Posterior cingulate gyrus (tissue), 11 donors: ENCODE data around the gene GTSE1.

Source experiments
- DNase-seq, 10 donors: peaks; one replicate each; pipeline versions ENCODE4 v3.0.0 to v3.0.0-alpha.2; 2020 to 2021; ENCODE audit warnings: mixed read lengths in 3 of 10
- intact Hi-C: fragments of 100-400 bp; cut with DNase I; formaldehyde crosslinking; loops from one replicate; pipeline ENCODE4 v1.15.1; 2023

Gene GTSE1

DNA sequence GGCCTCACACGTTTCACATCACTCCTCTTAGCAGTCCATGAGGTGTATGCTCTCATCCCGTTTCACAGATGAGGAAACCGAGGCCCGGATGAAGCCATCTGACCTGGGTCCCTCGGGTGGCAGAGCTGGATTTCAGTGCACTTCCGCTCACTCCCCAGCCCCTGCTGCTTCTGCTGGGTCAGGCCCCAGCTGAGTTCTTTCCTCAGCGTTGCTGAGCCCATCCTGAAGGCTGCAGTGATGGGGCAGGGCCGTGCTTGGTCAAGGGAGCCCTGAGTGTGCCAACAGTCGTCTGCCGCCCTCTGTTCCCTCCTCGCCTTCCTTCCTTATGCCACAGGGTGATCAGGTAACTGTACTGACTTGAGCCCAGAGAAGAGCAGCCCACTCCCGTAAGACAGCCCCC lies 51.0 kb downstream of the GTSE1 start:
- intact Hi-C loops: no loop called here
- DNase-seq: peak in 2 of 10 donors; percentile 48 to 51

DNA sequence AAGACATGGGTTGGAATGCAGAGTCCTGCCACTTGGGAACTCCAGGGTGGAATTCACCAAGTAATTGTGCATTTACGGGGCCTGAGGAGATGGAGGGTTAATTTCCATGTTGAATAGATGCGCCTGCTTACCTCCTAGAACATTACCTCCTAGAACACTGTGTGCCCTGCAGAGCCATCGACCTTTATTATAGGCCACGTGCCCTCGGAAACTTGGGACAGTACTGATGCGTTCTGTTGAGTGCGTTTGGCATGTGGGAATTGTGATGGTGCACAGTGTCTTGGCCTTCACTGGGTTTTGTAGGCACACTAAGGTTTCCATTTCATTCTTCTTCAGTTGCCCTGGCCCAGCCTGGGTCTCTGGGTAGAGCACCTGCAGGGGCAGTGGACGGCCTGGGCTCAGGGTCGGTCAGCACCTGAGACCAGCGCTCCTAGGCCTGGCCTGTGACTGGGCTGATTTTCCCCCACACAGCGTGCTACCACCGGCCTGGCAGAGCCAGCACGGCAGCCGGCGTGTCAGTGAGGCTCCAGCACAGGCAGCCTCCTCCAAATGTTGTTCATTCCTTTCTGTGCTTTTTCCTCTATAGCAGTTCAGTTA lies 51.5 kb downstream of the GTSE1 start:
- intact Hi-C loops: no loop called here
- peak in 3 of 10 donors; percentile 39 to 67 (median 54) for DNase-seq

DNA sequence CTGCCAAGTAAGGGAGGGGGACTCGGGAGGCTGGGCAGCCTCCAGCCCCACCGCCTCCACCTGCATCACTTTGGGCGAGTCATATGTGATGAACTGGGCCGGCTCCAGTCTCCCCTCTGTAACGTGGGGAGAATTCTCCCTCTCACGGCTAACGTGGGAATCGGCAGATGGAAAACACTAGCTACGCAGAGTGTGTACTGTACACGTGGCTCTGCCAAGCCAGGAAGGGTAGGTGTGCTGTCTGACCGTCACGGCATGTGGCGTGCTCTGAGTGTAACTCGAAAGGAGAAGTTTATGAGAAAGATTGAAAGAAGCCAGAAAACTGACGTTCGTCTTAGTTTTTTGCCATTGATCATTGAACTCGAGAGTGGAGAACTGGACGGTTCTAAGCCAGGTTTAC lies 52.6 kb downstream of the GTSE1 start:
- peak in 3 of 10 donors; percentile 61 to 83 (median 81) for DNase-seq
- intact Hi-C loops: no loop called here

DNA sequence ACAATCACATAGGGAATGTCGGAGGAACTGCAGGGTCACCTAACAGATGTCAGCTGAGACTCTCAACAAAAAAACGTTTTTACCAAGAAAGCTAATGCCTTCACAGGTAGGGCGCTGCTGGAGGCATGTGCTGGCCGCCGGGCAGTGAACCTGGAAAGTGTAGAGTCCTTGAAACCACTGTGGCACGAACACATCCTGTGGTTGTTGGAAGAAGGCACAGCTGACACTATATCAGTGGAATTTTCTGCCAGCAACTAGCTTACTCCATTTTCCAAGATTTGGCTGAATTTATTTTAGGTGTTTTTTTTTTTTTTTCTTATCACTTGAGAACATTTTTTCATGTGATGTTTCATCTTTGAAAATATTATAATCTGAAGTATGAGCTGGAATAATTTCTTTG lies 53.0 kb downstream of the GTSE1 start:
- intact Hi-C loops: no loop called here
- peak in 2 of 10 donors; percentile 28 to 52 for DNase-seq

DNA sequence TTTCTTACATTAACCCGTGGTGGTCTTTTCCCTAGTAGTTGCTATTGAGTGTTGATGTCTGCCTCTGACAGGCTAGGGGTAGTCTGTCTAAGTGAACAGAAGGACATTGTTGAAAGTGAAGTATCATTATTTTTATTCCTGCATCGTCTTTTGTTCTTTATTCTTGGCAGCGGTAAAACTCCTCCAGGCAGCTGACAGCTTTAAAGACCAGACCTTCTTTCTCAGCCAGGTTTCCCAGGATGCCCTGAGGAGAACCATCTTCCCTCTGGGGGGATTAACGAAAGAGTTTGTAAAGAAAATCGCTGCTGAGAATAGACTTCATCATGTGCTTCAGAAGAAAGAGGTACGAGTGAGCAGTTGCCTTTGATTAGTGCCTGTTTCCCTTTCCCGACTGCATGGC lies 53.5 kb downstream of the GTSE1 start:
- intact Hi-C loops: no loop called here
- DNase-seq: no peak

DNA sequence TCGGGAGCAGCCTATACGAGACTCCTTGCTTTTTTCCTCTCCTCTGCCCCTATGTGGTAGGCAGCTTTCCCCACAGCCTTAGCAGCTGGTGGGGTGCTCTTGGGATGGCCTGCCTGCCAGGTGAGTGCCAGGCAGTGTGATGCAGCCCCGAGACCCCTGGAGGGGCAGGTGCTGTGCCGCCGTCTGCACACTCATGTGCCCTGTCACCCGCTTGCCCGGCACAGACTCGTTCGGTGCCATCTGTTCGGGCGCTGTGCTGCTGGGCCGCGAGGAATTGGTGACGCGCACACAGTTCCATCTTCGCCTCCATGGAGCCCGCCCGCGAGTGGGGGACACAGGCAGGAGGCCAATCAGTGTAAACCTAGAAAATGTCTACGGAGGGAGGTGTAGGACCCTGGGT lies 54.0 kb downstream of the GTSE1 start:
- intact Hi-C loops: no loop called here
- DNase-seq: peak in 3 of 10 donors; percentile 75 to 85 (median 76)

DNA sequence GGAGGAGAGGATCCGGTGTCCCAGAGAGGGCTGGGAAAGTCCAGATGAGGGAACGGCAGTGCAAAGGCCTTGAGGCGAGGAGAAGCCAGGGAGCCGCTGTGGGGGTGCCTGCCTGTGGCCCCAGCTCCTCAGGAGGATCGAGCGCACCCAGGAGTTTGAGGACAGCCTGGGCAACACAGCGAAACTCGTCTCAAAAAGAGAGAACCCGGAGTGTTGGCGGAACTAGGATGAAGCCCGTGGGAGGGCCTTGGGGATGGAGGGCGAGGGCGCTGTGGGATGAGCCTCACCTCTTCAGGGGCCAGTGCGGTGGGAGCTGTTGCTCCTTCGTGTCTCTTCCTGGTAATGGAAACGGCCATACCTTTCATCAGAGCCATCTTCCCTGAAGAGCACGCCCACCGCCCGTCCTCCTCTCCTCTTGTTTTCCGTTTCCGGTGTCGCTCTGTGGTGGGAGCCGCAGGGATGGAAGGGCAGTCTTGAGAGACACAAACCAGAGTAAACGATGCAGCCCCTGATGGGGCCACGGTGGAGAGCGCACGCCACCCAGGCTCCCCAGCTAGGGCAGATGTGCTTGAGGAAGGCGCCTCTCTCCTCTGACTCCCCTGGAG lies 54.6 kb downstream of the GTSE1 start:
- peak in 3 of 10 donors; percentile 57 to 69 (median 57) for DNase-seq
- intact Hi-C loops: no loop called here

DNA sequence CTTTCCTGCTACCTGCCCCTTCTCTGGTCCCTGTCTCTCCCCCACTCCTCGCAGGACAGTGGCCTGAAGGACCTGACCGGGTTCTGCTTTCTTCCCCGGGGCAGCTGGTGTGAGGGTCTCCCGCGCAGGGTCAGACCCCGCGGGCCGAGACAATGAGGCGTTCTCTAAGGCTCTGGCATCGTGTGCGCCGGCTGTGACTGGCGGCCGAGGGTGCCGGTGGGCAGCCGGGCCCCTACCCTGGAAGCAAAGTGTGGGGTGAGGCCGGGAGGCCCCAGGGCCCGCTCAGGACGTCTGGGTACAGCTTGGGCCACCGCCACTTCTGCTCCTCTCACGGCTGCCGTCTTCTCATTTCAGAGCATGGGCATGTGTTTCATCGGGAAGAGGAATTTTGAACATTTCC lies 55.1 kb downstream of the GTSE1 start:
- peak in 3 of 10 donors; percentile 51 to 77 (median 59) for DNase-seq
- intact Hi-C loops: no loop called here

DNA sequence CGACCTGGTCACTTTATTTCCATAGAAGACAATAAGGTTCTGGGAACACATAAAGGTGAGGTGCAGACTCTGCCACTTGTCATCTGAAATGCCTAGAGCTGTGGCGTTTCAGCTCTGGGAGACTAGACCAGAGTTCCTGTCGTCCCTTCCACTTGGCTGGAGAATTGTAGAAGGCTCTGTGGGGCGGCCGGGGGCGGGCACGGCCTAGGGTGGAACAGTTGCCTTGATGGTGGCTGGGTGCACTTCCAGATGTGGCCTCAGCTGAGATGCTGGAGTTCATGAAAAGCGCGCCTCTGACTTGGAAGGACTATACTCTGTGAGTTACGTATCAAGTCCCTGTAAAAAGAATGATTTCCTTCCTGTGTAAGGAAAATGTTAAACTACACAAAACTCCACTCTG lies 55.6 kb downstream of the GTSE1 start:
- intact Hi-C loops: no loop called here
- DNase-seq: peak in 1 of 10 donors; percentile 42

DNA sequence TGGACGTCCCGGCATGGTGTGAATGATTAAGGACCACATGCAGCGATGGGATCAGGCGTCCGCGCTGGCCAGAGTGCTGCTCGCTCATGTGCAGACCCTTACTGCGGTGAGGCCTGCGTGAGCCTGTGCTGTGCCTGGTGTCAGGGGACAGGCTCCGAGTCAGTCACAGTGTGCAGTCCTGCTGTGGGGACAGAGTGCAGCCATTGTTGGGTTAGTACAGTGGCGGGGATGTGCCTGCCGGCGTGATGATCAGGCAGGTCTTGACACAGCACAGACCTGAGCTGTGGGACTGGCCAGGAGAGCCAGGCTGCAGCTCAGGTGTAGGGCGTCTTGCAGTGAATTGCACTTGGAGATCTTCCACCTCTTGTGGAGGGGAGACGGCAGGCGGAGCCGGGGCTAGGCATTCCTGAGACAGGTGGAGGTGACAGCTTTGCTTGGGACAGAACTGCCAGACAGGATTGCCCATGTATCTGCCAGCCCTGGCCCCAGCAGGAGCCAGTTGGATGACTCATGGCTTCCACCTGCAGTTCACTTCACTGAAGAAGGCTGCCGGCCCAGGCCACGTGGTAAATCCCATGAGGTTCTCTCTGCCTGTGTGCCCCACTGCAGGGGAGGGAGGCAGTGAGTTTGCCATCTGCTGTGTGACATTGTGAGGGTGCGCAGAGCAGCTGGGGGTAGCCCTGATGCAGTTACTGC lies 56.2 kb downstream of the GTSE1 start:
- DNase-seq: peak in 9 of 10 donors; percentile 26 to 97 (median 80)
- intact Hi-C loops: no loop called here

DNA sequence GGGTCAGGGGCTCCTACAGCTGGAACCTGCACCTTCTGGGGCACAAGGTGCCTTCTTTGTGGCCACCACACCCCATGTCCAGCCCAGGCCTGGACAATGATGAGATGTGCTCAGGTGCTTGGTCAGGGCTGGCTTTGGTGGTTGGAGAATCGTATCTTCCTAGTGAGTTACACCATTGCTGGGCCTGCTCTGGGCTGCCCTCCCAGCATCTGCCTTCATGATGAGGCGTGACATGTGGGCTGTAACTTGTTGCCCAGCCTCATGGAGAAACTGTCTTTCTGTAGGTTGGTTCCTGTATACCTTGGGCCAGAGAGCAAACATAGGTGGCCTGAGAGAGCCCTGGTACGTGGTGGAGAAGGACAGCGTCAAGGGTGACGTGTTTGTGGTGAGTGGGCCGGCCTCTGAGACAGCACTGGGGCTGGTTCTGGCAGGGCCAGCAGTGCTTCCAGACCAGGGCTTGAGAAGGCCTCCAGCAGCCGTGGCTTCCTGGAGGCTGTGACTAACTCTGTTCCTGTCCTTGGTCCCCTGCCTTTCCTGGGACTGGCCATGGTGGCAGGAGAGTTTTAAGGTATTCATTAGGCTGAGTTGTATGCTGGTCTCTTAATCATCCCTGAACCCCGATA lies 56.9 kb downstream of the GTSE1 start:
- DNase-seq: peak in 2 of 10 donors; percentile 36 to 68
- intact Hi-C loops: no loop called here

DNA sequence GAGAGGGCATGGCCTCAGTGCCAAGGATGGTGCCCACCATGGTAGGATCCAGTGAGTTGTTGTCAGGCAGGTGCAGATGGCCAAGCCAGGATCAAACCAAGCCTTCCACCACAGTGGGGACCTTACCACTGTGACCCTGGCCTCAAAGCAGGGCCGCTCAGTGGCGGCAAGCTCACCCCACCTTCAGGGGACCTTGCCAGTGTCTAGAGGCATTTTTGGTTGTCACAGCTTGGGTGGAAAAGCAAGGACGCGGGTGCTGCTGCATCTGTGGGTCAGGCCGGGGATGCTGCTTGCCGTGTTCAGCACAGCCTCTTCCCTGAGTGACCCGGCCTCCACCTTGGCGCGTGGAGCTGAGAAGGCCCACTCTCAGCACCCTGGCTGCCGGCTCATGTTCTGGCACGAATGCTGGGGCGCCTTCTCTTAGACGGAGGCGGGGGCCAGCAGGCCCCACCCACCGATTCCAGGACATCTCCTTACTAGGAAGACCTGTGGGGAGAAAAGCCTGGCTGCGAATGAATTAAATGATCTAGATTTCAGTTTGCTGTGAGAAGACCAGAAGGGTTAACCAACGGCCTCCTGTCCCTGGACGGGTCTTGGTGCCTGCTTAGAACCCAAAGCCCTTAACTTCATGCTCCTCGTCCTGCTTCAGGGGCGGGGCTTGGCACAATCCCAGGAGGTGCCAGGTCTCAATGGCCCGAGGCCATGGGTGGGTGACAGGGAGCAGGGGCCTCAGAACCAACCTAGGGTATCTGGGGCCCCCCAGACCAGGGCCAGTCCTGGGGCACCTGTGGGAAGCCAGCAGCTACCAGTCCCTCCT lies 57.7 kb downstream of the GTSE1 start:
- peak in 3 of 10 donors; percentile 55 to 78 (median 77) for DNase-seq
- intact Hi-C loops: no loop called here

DNA sequence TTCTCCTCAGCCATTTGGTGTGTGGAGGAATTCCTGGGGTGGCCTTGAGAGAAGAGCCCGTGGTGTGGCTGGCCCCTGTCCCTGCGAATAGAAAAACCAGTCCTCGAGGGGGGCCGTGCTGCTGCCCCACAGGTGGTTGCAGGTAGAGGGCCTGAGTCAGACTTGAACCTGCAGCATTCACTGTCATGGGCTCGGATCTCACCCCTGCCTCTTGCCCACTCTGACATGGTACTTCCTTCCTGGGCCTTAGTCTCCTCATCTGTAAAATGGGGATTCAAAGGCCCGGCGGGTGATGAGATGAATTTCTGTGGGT lies 58.3 kb downstream of the GTSE1 start:
- intact Hi-C loops: loop anchor here (1.0 kb wide), 1 partner anchor 187 kb away; no protein-coding TSS in a partner anchor
- no peak for DNase-seq

DNA sequence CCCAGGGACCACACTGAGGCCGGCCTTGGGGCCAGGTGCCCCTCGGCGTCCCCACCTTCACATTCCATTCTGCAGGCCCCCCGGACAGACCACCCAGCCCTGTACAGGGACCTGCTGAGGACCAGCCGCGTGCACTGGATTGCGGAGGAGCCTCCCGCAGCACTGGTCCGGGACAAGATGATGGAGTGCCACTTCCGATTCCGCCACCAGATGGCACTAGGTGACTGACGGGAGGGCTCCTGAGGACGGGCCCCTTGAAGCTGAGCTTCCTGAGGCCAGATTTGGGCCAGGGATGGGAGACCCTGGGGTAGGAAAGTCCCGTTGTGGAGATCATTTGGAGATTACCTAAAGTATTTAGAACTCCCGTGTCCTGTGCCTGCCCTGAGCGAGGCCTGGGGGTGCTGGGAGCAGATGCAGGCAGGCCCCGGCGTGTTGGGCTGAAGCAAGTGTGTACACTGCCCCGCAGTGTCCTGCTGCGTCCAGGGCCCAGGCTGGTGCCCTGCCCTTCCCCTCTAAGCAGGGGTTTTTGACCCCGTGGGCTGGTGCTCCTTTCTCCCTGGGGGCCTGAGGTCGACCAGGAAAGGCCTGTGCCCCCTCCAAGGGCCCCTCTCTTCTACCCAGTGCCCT lies 58.8 kb downstream of the GTSE1 start:
- peak in 9 of 10 donors; percentile 51 to 95 (median 78) for DNase-seq
- intact Hi-C loops: loop anchor here (1.0 kb wide), 1 partner anchor 187 kb away; no protein-coding TSS in a partner anchor

DNA sequence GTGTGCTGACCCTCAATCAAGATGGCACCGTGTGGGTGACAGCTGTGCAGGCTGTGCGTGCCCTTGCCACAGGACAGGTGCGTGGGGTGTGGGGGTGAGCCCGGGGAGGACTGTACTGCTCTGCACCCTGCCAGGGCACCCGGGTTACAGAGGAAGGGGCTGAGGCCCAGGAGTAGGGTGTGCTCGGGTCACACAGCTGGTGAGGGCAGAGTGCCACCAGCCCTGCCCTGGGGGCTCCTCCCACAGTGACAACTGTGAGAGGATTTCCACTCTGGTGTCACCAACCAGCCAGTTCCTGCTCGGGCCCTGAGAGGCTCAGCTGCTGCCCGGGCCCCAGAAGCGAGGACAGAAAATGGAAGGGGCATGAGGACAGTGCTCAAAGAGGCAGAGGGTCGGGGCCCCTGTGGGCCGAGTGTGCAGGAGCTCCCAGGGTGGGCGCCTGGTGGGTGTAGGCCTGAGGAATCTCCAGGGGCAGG lies 59.4 kb downstream of the GTSE1 start:
- intact Hi-C loops: loop anchor here (1.0 kb wide), 1 partner anchor 186 kb away; no protein-coding TSS in a partner anchor
- DNase-seq: peak in 3 of 10 donors; percentile 48 to 73 (median 66)

DNA sequence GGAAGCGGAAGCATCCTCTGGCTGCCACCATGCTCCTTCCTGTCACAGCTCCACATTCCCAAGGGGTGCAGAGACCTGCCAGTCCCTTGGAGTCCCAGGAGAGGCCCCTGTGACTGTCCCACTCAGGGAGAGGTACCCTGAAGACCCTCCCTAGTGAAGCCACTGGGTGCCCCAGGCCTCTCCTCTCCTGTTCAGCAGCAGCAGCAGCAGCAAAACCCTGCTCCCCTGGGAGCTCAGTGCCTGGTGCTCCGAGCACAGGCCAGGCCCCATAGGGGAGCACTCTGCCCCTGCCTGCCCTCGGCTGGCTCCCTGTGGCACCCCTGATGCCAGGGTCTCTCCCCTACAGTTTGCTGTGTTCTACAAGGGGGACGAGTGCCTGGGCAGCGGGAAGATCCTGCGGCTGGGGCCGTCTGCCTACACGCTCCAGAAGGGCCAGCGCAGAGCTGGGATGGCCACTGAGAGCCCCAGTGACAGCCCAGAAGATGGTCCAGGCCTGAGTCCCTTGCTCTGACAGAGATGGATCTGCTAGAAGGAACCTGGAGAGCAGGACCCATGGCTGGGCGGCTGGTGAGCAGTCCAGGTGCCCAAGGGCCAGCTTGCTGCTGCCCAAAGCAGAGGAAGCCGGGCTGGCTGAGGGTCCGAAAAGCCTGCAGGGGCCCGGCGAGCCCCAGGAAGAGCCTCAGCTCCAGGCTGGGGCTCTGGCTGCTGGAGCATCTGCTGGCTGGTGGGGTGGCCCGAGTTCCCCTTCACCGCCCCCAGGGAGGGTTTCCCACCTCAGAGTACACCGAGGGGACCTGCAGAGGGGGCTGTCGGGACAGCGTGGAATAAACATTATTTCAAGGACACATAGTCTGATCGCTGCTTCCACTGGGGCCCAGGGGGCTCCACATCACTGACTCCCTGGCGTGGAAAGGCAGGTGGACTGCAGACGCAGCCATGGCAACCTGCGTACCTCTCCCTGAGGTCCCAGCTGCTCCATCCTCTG lies 60.1 kb downstream of the GTSE1 start:
- intact Hi-C loops: no loop called here
- peak in 3 of 10 donors; percentile 28 to 69 (median 68) for DNase-seq

DNA sequence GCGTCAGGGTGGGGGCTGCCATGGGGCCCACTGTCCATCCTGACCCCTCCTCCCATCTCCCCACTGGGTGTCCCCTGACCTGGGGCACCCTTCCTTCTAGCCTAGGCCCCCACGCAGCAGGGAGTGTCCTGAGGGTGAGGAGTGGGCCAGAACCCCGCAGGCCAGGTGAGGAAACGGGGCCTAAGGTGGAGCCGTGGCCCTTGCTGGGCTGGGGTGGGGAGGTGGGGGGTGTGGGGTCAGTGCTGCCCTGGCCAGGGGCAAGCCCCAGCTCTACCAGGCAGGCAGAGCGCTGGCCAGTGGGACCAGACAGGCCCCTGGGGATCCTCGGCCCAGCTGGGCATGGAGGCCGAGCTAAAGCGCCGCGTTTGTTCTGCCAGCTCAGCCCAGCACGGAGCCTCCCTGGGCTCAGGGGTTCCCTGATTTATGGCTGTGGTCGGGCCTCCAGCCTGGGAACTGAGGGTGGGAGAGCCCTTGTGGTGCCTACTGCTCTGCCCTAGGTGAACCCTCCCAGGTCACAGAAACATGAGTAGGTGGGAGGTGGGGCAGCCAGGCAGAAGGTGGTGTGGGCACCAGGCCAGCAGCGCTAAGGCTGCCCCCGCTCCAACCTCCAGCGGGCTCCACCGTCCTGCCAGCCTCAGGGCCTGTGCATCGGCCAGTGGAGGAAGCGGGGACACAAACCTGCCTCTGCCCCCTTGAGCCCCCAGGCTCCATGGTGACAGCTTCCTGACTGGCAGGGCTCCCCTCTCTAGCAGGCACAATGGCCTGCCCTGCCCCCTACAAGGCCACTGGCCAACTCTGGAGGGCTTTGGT lies 61.2 kb downstream of the GTSE1 start:
- peak in 4 of 10 donors; percentile 6 to 79 (median 58) for DNase-seq
- intact Hi-C loops: no loop called here

DNA sequence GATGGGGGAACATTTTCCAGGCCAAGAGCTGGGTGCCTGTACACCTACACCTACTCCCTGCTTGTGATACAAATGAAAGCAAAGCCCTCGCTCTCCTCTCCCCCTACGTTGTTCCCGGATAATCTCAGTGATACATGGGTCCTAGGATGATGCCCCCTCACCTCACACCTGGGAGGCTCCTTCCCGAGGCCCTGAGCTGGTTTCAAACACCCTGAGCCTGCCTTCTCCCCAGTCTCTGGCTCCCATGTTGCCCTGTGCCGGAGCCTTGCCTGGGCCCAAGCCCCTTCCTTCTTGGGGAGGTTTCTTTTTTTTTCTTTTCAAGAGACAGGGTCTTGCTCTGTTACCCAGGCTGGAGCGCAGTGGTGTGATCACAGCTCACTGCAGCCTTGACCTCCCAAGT lies 62.1 kb downstream of the GTSE1 start:
- intact Hi-C loops: no loop called here
- peak in 1 of 10 donors; percentile 37 for DNase-seq
